CD14-positive monocyte (primary cell): ENCODE measurements around the gene PTAFR. TPM values are rescaled to one million over a fixed set of nuclear protein-coding genes. Genes with fewer than 3 reads are reported as not detected.

ENCODE experiments used
- DNase-seq, 3 donors: peaks; one replicate each; pipeline ENCODE4 v3.0.0-alpha.2; 2011 to 2022
- H2AFZ ChIP-seq: 2 replicates; pipeline ENCODE4 v1.6.0; 2012; ENCODE audit warnings: mild to moderate bottlenecking, low read depth, low read length, inconsistent platforms; ENCODE audit not compliant: insufficient read depth, poor library complexity, severe bottlenecking
- H3K27ac ChIP-seq, 2 donors: 1 replicate in 1 of 2; 2 replicates in 1 of 2; pipeline ENCODE4 v1.5.1; 2012 to 2013; ENCODE audit warnings: low read length in 2 of 2, control low read depth in 1 of 2, inconsistent platforms in 1 of 2, low read depth in 1 of 2, mild to moderate bottlenecking in 1 of 2
- H3K27me3 ChIP-seq, 2 donors: one replicate each; pipeline versions ENCODE4 v1.6.0 to v1.6.1; 2011 to 2013; ENCODE audit warnings: low read length in 2 of 2; ENCODE audit not compliant: control insufficient read depth in 2 of 2, insufficient read depth in 2 of 2
- H3K36me3 ChIP-seq, 2 donors: replicated peaks in 1 of 2; 1 replicate in 1 of 2; 2 replicates in 1 of 2; pipeline versions ENCODE4 v1.5.1 to v1.6.1; 2012 to 2013; ENCODE audit warnings: low read length in 2 of 2, control low read depth in 1 of 2, inconsistent platforms in 1 of 2, mild to moderate bottlenecking in 1 of 2; ENCODE audit not compliant: insufficient read depth in 2 of 2, control insufficient read depth in 1 of 2
- H3K4me1 ChIP-seq, 2 donors: 1 replicate in 1 of 2; 2 replicates in 1 of 2; pipeline versions ENCODE4 v1.5.1 to v1.6.1; 2012 to 2013; ENCODE audit warnings: low read length in 2 of 2, control low read depth in 1 of 2, inconsistent platforms in 1 of 2, mild to moderate bottlenecking in 1 of 2, moderate library complexity in 1 of 2; ENCODE audit not compliant: insufficient read depth in 2 of 2, control insufficient read depth in 1 of 2
- H3K4me2 ChIP-seq: replicated peaks from 2 replicates; pipeline ENCODE3; 2012; ENCODE audit warnings: low read length, moderate library complexity, mild to moderate bottlenecking; ENCODE audit not compliant: poor library complexity, severe bottlenecking; ENCODE audit errors: extremely low read depth
- H3K4me3 ChIP-seq, 3 experiments: fragments of 200-600 bp in 1 of 3; sonication (generic) in 1 of 3; replicated peaks in 1 of 3; 1 replicate in 2 of 3; 2 replicates in 1 of 3; pipeline ENCODE4 v1.5.1; 2011 to 2013; ENCODE audit warnings: low read length in 3 of 3, mild to moderate bottlenecking in 3 of 3, control low read depth in 2 of 3, low read depth in 2 of 3, inconsistent platforms in 1 of 3, moderate library complexity in 1 of 3
- H3K79me2 ChIP-seq: 2 replicates; pipeline ENCODE4 v1.6.0; 2012; ENCODE audit warnings: mild to moderate bottlenecking, control low read depth, inconsistent platforms, low read length, moderate library complexity; ENCODE audit not compliant: insufficient read depth
- H3K9ac ChIP-seq: 2 replicates; pipeline ENCODE4 v1.6.0; 2017; ENCODE audit warnings: low read length, mild to moderate bottlenecking; ENCODE audit not compliant: insufficient read depth, poor library complexity, severe bottlenecking
- H3K9me3 ChIP-seq, 2 donors: replicated peaks in 1 of 2; 1 replicate in 1 of 2; 2 replicates in 1 of 2; pipeline versions ENCODE4 v1.5.1 to v1.6.1; 2012 to 2013; ENCODE audit warnings: low read length in 2 of 2, control low read depth in 1 of 2; ENCODE audit not compliant: control insufficient read depth in 1 of 2, insufficient read depth in 1 of 2
- H4K20me1 ChIP-seq: 2 replicates; pipeline ENCODE4 v1.6.0; 2012; ENCODE audit warnings: mild to moderate bottlenecking, low read length, control low read depth, moderate library complexity; ENCODE audit not compliant: insufficient read depth
- H3K27ac Mint-ChIP-seq, 7 donors: one replicate each; pipeline ENCODE4 v1.8.0; 2020; ENCODE audit warnings: mild to moderate bottlenecking in 7 of 7, mixed read lengths in 7 of 7, moderate library complexity in 6 of 7, inconsistent platforms in 2 of 7
- H3K27me3 Mint-ChIP-seq, 3 donors: one replicate each; pipeline ENCODE4 v1.8.0; 2021 to 2022; ENCODE audit warnings: low read depth in 3 of 3, mild to moderate bottlenecking in 3 of 3, mixed read lengths in 3 of 3, moderate library complexity in 3 of 3, inconsistent platforms in 1 of 3
- H3K36me3 Mint-ChIP-seq, 2 donors: one replicate each; pipeline ENCODE4 v1.8.0; 2020; ENCODE audit warnings: mixed read lengths in 2 of 2, inconsistent platforms in 1 of 2, mild to moderate bottlenecking in 1 of 2
- H3K4me1 Mint-ChIP-seq: one replicate; pipeline ENCODE4 v1.8.0; 2020; ENCODE audit warnings: mild to moderate bottlenecking, mixed read lengths
- H3K4me3 Mint-ChIP-seq, 2 donors: one replicate each; pipeline ENCODE4 v1.8.0; 2020; ENCODE audit warnings: mild to moderate bottlenecking in 2 of 2, mixed read lengths in 2 of 2, moderate library complexity in 1 of 2
- H3K9me3 Mint-ChIP-seq, 7 donors: one replicate each; pipeline ENCODE4 v1.8.0; 2020 to 2022; ENCODE audit warnings: mixed read lengths in 7 of 7, mild to moderate bottlenecking in 6 of 7, moderate library complexity in 6 of 7, inconsistent platforms in 2 of 7
- WGBS: methylation state at CpG from one replicate; pipeline ENCODE4 v1.1.5; 2013; ENCODE audit warnings: missing lambda C conversion rate; ENCODE audit not compliant: insufficient coverage; 5-methylcytosine and 5-hydroxymethylcytosine counted together
- intact Hi-C, 2 donors: fragments of 100-400 bp; cut with micrococcal nuclease; formaldehyde crosslinking; loops; one replicate each; pipeline versions ENCODE4 v1.15.0 to v1.15.1; 2023
- polyA plus RNA-seq, 3 donors: library from polyadenylated mRNA; depleted of rRNA in 1 of 3; unstranded in 2 of 3; stranded (reverse) in 1 of 3; fragments of 300-500 nt in 2 of 3; fragments of >200 nt in 1 of 3; fragmentation: Illumina TruSeq in 2 of 3; gene quantifications; 1 replicate in 2 of 3; 2 replicates in 1 of 3; pipeline ENCODE4 v1.2.3, GENCODE V29; 2012 to 2021
- TF ChIP-seq, protein P1 (sequence below): fragments of 200-600 bp; IDR thresholded peaks from one replicate; pipeline ENCODE4 v1.8.0; 2022; ENCODE audit warnings: antibody characterized with exemption, mild to moderate bottlenecking

Gene PTAFR
- polyA plus RNA-seq, 3 donors, result 115 to 347 (median 331) TPM

DNA sequence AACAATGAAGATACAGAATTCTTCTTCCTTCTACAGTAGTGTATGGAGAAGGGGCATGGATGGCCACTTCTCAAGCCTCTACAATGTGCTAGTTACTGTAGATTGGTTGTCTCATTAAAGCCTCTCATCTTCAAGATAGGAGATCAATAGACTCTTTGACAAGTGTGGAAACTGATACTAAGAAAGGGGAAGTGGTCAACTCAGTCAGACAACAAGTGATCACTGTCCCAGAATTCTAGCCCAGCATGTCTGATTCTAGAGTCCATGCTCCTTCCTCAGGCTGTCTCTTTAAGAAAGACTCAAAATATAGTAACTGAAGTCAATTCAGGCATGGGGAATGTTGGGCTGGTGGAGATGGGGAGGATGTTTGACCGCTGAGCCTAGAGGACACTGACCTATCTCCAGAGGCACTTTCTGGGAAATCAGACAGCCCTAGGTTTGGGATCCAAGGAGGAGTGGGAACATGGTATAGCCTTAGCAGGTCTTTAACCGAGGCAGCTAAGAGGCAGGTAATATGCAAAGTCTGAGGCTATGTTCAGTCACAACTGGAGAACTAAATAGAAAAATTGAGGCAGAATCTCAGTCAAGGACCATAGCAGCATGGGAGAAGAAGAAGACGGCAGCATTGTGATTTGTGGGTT is 48.8 kb downstream of the PTAFR start:
- Histone ChIP-seq H3K4me2 (peak overlapping the region; percentile 72), H2AFZ (no peak overlapping the region), H3K79me2 (peaks cover 16% of the 10 kb centered on the region), H3K4me1 (peaks cover 71 to 86% of the 10 kb centered on the region in 2 donors), H3K9me3 (no peaks in the 10 kb centered on the region), H3K9ac (peak overlapping the region; percentile 59), H3K4me3 (peak overlapping the region in 1 of 3 experiments; percentile 73), H4K20me1 (no peaks in the 10 kb centered on the region), H3K27ac (peak overlapping the region; percentile 79 to 95), H3K36me3 (no peaks in the 10 kb centered on the region), H3K27me3 (no peaks in the 10 kb centered on the region)
- intact Hi-C loops, result no loop called here
- WGBS, result 69% methylated on average over 2 of the region's 3 CpGs
- Mint-ChIP-seq H3K27me3 (no peaks in the 10 kb centered on the region), H3K4me1 (peaks cover 66% of the 10 kb centered on the region), H3K27ac (peak overlapping the region; percentile 96 to 99 (median 98)), H3K4me3 (peak overlapping the region in 1 of 2 donors; percentile 42), H3K36me3 (no peaks in the 10 kb centered on the region), H3K9me3 (no peaks in the 10 kb centered on the region)
- peak; percentile 60 to 88 (median 77) for DNase-seq
- TF ChIP-seq, protein P1, sequence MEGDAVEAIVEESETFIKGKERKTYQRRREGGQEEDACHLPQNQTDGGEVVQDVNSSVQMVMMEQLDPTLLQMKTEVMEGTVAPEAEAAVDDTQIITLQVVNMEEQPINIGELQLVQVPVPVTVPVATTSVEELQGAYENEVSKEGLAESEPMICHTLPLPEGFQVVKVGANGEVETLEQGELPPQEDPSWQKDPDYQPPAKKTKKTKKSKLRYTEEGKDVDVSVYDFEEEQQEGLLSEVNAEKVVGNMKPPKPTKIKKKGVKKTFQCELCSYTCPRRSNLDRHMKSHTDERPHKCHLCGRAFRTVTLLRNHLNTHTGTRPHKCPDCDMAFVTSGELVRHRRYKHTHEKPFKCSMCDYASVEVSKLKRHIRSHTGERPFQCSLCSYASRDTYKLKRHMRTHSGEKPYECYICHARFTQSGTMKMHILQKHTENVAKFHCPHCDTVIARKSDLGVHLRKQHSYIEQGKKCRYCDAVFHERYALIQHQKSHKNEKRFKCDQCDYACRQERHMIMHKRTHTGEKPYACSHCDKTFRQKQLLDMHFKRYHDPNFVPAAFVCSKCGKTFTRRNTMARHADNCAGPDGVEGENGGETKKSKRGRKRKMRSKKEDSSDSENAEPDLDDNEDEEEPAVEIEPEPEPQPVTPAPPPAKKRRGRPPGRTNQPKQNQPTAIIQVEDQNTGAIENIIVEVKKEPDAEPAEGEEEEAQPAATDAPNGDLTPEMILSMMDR, result no peak

DNA sequence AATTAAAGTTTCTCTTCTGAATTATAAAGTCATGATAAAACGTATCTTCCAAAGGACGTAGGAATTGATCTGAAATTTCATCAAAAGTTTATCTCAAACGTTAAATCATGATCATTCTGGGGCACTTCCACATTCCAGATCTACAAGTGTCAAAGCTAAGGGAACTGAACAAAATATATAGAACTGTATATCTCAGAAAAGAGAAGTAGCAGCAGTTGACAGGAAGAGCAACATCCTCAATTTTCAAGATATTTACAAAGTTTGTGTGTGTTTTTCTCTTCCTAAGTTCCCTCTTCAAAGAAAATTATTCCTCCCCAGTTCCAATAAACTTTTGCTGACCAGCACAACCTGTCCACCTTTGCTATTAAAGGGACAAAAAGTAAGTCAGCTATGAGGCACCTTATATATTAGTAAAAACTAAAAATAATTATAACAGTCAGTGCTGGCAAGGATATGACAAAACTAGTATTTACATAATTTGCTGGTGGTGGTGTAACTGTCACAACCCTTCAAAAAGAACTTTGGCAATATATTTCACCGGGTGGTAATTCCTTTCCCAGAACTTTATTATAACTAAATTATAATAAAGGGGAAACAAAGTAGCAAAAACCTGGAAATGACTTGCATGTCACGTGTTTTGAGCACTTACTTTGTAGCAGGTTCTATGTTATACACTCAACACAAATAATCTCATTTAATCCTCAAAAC is 49.6 kb downstream of the PTAFR start:
- Histone ChIP-seq H2AFZ (no peak overlapping the region), H3K27ac (peak overlapping the region; percentile 79 to 95), H3K36me3 (no peaks in the 10 kb centered on the region), H3K4me1 (peaks cover 72 to 86% of the 10 kb centered on the region in 2 donors), H3K4me2 (peak overlapping the region; percentile 72), H4K20me1 (no peaks in the 10 kb centered on the region), H3K9me3 (no peaks in the 10 kb centered on the region), H3K4me3 (peak overlapping the region; percentile 10 to 73 (median 47)), H3K27me3 (no peaks in the 10 kb centered on the region), H3K79me2 (peaks cover 16% of the 10 kb centered on the region), H3K9ac (peak overlapping the region; percentile 59)
- DNase-seq, result peak in 2 of 3 donors; percentile 76 to 86
- intact Hi-C loops, result no loop called here
- Mint-ChIP-seq H3K9me3 (no peaks in the 10 kb centered on the region), H3K27ac (peak overlapping the region; percentile 96 to 99 (median 98)), H3K27me3 (no peaks in the 10 kb centered on the region), H3K4me1 (peaks cover 65% of the 10 kb centered on the region), H3K4me3 (peak overlapping the region; percentile 62 to 90), H3K36me3 (no peaks in the 10 kb centered on the region)
- TF ChIP-seq, protein P1, result no peak
- WGBS, result no CpG with 5 or more reads among the region's 5 CpGs
